ENCODE results near the gene TGFB2.
A peak's percentile ranks its signal among the peaks of the same experiment; 100 is the strongest.

GRCh38 chr1:218344814-218345672, at the start of gene TGFB2:
- TF ChIP-seq CTCF (IDR thresholded peaks at IDR 0.05) (no peak), POLR2A (IDR thresholded peaks at IDR 0.05) (peak in 1 of 2 donors; percentile 65)

Data from thyroid gland (tissue), 4 donors.